GM21786 (cell line): ENCODE data around the gene ACADVL.
A peak's percentile ranks its signal among the peaks of the same experiment; 100 is the strongest.

Experiments used
- ATAC-seq: cut with Tn5 transposase; IDR thresholded peaks from one replicate; pipeline ENCODE4 v1.9.1; 2021; ENCODE audit not compliant: unreplicated experiment

ACADVL gene

GRCh38 chr17:7250695-7251627 is 31.2 kb downstream of the ACADVL start:
- ATAC-seq = no peak

GRCh38 chr17:7251661-7252175 is 32.0 kb downstream of the ACADVL start, which contains the start of gene CTDNEP1:
CTDNEP1 (minus strand) TSS chr17:7251734; CDS start chr17:7251296, 438 bp downstream.
- peak; percentile 87 for ATAC-seq

- ATAC-seq = peak; percentile 45
These were observed 32.7 kb downstream of the ACADVL start, which contains the start of gene ELP5 for GRCh38 chr17:7252176-7253043. ELP5 (plus strand) TSS chr17:7252215; CDS start chr17:7252551, 336 bp downstream.

- ATAC-seq = no peak
These were observed 33.3 kb downstream of the ACADVL start for GRCh38 chr17:7253082-7253481.

- no peak for ATAC-seq
These were observed 34.8 kb downstream of the ACADVL start for GRCh38 chr17:7254511-7254910.

GRCh38 chr17:7256766-7257456 is 37.2 kb downstream of the ACADVL start:
- ATAC-seq = no peak

GRCh38 chr17:7258731-7259554 is 39.2 kb downstream of the ACADVL start:
- ATAC-seq = no peak

GRCh38 chr17:7259555-7259889 is 39.8 kb downstream of the ACADVL start:
- no peak for ATAC-seq

- no peak for ATAC-seq
These were observed 40.4 kb downstream of the ACADVL start for GRCh38 chr17:7260151-7260550.

- ATAC-seq = no peak
These were observed 41.1 kb downstream of the ACADVL start for GRCh38 chr17:7260651-7261378.

- ATAC-seq = no peak
These were observed 41.8 kb downstream of the ACADVL start for GRCh38 chr17:7261379-7262191.

- ATAC-seq = no peak
These were observed 42.6 kb downstream of the ACADVL start, which contains the start of gene CLDN7 for GRCh38 chr17:7262192-7262934. CLDN7 (minus strand) TSS chr17:7262478; CDS start chr17:7262043, 435 bp downstream.

- ATAC-seq = no peak
These were observed 43.4 kb downstream of the ACADVL start for GRCh38 chr17:7262935-7263800.

- no peak for ATAC-seq
These were observed 44.0 kb downstream of the ACADVL start for GRCh38 chr17:7263801-7264078.

- no peak for ATAC-seq
These were observed 47.0 kb downstream of the ACADVL start for GRCh38 chr17:7266784-7267183.
